A673 (cell line): ENCODE results near the gene GPN3. TPM values are rescaled to one million over a fixed set of nuclear protein-coding genes. Genes with fewer than 3 reads are reported as not detected.

Experiments
- BruUV-seq: library from RNA; stranded (reverse); fragments of 400-500 nt; replicated peaks from 2 replicates; lab custom pipeline; 2021; lab: Mats Ljungman, UMichigan
- CTCF ChIA-PET: fragments of 300-600 bp; sonication (Branson Sonifier 250); formaldehyde crosslinking; loops from one replicate; lab custom pipeline; 2022; ENCODE audit warnings: antibody characterized with exemption; lab: Charles Lee
- POLR2A ChIA-PET: fragments of 300-600 bp; sonication (Branson Sonifier 250); formaldehyde crosslinking; loops from one replicate; lab custom pipeline; 2022; ENCODE audit warnings: antibody characterized with exemption; ENCODE audit not compliant: low non-redundant PET; lab: Charles Lee
- DNase-seq: peaks from one replicate; pipeline ENCODE4 v3.0.0-alpha.2; 2015; ENCODE audit warnings: low spot score
- H3K27ac ChIP-seq: fragments of 200-600 bp; sonication (generic); 2 replicates; pipeline ENCODE4 v1.5.1; 2016; ENCODE audit warnings: mixed run types, low read depth, mild to moderate bottlenecking, mixed read lengths, antibody characterized with exemption, low read length; ENCODE audit not compliant: poor library complexity, severe bottlenecking
- H3K27me3 ChIP-seq: fragments of 200-600 bp; sonication (generic); replicated peaks from 2 replicates; pipeline ENCODE4 v1.6.1; 2017; ENCODE audit warnings: mixed run types, low read depth, mild to moderate bottlenecking, mixed read lengths, antibody characterized with exemption, low read length; ENCODE audit not compliant: insufficient read depth, poor library complexity
- H3K36me3 ChIP-seq: fragments of 200-600 bp; sonication (generic); 2 replicates; pipeline ENCODE4 v1.6.1; 2016; ENCODE audit warnings: mixed run types, mild to moderate bottlenecking, mixed read lengths, antibody characterized with exemption, low read length; ENCODE audit not compliant: insufficient read depth, poor library complexity, severe bottlenecking
- H3K4me1 ChIP-seq: fragments of 200-600 bp; sonication (generic); 2 replicates; pipeline ENCODE4 v1.6.1; 2017; ENCODE audit warnings: mixed run types, mild to moderate bottlenecking, mixed read lengths, antibody characterized with exemption, low read length; ENCODE audit not compliant: insufficient read depth, poor library complexity, severe bottlenecking
- H3K4me3 ChIP-seq: fragments of 200-600 bp; sonication (generic); 2 replicates; pipeline ENCODE4 v1.5.1; 2016; ENCODE audit warnings: low read depth, mixed run types, mild to moderate bottlenecking, mixed read lengths, low read length; ENCODE audit not compliant: poor library complexity, severe bottlenecking
- H3K9me3 ChIP-seq: fragments of 200-600 bp; sonication (generic); 2 replicates; pipeline ENCODE4 v1.6.1; 2016; ENCODE audit warnings: mixed run types, low read depth, mild to moderate bottlenecking, mixed read lengths, antibody characterized with exemption, low read length; ENCODE audit not compliant: poor library complexity, severe bottlenecking
- EZH2 ChIP-seq: fragments of 200-600 bp; sonication (generic); IDR thresholded peaks from 2 replicates; pipeline ENCODE4 v1.6.1; 2017; ENCODE audit warnings: borderline replicate concordance, low read depth, mild to moderate bottlenecking, mixed read lengths, antibody characterized with exemption, low read length; ENCODE audit not compliant: poor library complexity, severe bottlenecking
- intact Hi-C: fragments of 100-400 bp; cut with micrococcal nuclease; formaldehyde crosslinking; loops from one replicate; pipeline ENCODE4 v1.10.0; 2022; ENCODE audit not compliant: unreplicated experiment
- total RNA-seq: library from RNA; stranded (reverse); gene quantifications from 2 replicates; pipeline ENCODE4 v1.2.3, GENCODE V29; 2021
- TF ChIP-seq, protein P1 (sequence below): fragments of 300-800, 200-600 bp; sonication (generic); conservative IDR thresholded peaks from 2 replicates; pipeline ENCODE4 v1.5.1; 2017; ENCODE audit warnings: low read depth, mild to moderate bottlenecking, antibody characterized with exemption, low read length, moderate library complexity, mixed read lengths

GPN3 gene
- total RNA-seq, 1 experiment from 2014 or later: 52.7 TPM

DNA sequence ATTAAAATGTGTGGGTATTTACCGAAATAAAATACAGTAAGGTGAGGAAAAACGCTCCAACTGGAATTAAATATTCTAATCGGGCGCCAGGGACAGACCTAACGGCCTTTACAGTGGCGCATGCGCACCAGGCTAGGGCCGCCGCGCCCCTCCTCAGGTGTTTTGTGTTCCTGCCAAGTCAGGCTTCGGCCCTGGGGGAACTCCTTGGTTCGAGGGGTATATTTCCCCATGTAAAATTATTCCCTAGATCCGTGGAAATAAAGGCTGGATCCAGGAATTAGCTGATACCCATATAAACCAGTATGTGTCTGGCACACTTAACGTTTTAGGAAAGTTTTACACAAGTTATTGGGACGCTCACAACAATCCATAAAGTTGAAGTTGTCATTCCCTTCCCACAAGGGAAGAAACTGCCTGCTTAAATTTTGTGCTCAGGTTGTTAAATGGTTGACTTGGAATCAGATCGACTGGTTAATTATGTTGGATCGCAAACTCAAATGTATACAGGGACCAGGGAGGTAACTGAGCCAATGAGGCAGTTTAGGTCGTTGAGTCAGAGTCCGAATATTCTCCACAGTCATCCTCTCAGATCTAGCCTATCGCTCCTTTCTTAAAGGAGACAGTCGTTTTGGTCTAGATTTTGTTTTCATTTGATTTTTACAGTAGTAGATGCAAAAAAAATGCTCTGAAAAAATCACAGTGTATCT is 63.9 kb downstream of the GPN3 start:
- intact Hi-C loops: no loop called here

DNA sequence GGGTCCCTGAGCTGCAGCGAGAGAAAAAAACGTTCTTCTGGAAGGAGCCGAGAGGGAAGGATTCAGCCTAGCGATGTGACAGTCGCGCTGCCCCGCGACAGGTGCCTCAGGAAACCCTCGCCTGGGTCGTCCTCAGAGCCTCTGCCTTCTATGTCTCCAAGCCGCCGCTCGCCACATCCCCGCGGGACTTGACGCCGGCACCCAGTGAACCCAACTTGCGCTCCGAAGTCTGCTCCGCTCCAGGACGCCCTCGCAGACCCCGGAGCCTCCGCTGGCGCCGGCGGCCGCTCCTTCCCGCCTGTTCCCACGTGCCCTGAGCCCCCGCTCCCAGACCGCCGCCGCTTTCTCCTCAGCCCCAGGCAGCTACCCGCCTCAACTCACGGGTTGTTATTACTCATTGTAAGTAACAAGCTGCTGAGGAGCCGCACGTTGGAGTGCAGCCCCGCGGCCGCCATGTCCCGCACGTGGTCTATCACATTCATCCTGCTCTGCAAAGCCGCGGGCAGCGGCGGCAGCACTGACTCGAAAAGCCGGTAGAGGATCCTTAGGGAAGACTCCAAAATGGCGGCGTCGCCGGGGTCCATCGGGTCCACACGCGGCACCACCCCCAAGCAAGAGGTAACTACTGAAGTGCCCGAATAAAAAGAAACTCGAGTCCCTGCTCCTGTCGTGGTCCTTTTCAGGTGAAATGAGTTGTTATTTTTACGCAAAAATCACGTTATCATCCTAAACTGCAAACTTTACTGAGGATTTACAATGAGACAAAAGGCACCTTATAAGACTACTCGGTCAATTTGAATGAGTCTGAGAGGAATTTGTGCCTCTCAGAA is 64.7 kb downstream of the GPN3 start, which contains the start of gene ANAPC7:
Gene ANAPC7, minus strand, starts transcription at position 563 of the 830 bp plus-strand sequence. Its CDS starts 81 bp downstream, at position 482.
- H3K36me3 ChIP-seq: peaks cover 16% of the 10 kb centered on the region
- TSS peak; percentile 68 for BruUV-seq
- peak; percentile 95 for DNase-seq
- intact Hi-C loops: no loop called here
- H3K9me3 ChIP-seq: no peaks in the 10 kb centered on the region
- H3K27me3 ChIP-seq: no peaks in the 10 kb centered on the region
- H3K4me1 ChIP-seq: peaks cover 8% of the 10 kb centered on the region
- CTCF ChIA-PET: no interaction called here
- POLR2A ChIA-PET: no interaction called here
- H3K27ac ChIP-seq: peak within 1 kb of the TSS; percentile 96
- no peak for TF ChIP-seq EZH2
- TF ChIP-seq, protein P1, sequence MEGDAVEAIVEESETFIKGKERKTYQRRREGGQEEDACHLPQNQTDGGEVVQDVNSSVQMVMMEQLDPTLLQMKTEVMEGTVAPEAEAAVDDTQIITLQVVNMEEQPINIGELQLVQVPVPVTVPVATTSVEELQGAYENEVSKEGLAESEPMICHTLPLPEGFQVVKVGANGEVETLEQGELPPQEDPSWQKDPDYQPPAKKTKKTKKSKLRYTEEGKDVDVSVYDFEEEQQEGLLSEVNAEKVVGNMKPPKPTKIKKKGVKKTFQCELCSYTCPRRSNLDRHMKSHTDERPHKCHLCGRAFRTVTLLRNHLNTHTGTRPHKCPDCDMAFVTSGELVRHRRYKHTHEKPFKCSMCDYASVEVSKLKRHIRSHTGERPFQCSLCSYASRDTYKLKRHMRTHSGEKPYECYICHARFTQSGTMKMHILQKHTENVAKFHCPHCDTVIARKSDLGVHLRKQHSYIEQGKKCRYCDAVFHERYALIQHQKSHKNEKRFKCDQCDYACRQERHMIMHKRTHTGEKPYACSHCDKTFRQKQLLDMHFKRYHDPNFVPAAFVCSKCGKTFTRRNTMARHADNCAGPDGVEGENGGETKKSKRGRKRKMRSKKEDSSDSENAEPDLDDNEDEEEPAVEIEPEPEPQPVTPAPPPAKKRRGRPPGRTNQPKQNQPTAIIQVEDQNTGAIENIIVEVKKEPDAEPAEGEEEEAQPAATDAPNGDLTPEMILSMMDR: no peak
- peak within 1 kb of the TSS; percentile 92 for H3K4me3 ChIP-seq

More for the DNA sequence above, 63.9 kb downstream of the GPN3 start:
- Histone ChIP-seq H3K27me3 (no peaks in the 10 kb centered on the region), H3K9me3 (no peaks in the 10 kb centered on the region), H3K36me3 (peaks cover 15% of the 10 kb centered on the region), H3K27ac (peak overlapping the region; percentile 96), H3K4me1 (peaks cover 8% of the 10 kb centered on the region), H3K4me3 (peak overlapping the region; percentile 92)
- POLR2A ChIA-PET: no interaction called here
- DNase-seq: peak; percentile 80
- TF ChIP-seq EZH2: no peak
- TF ChIP-seq, protein P1: no peak
- CTCF ChIA-PET: no interaction called here
- TSS peak; percentile 96 for BruUV-seq

Other genes with a start within 250 kb of the GPN3 start
- gene ATP2A2, start 187.0 kb downstream of the GPN3 start, total RNA-seq: 296 and 333 TPM in 2 replicates
- 141 and 144 TPM in 2 replicates for gene ANAPC7, start 64.5 kb downstream of the GPN3 start, total RNA-seq
- 234 and 235 TPM in 2 replicates for gene ARPC3, start 17.9 kb downstream of the GPN3 start, total RNA-seq
- 14.0 and 17.5 TPM in 2 replicates for gene FAM216A, start 588 bp upstream of the GPN3 start, total RNA-seq
- gene VPS29, start 33.9 kb upstream of the GPN3 start, total RNA-seq: 147 and 150 TPM in 2 replicates
- gene RAD9B, start 34.1 kb upstream of the GPN3 start, total RNA-seq: 0.28 TPM in 1 of 2 replicates, not detected in the other
- gene PPTC7, start 115.1 kb upstream of the GPN3 start, total RNA-seq: 27.5 and 30.9 TPM in 2 replicates
- gene TCTN1, start 145.9 kb upstream of the GPN3 start, total RNA-seq: 38.8 TPM in 2 replicates
- 1.0 and 1.1 TPM in 2 replicates for gene HVCN1, start 220.9 kb upstream of the GPN3 start, total RNA-seq